Suprapubic skin (tissue), 4 donors: Measurements from ENCODE around the gene LRRC43. TPM values are rescaled to one million over a fixed set of nuclear protein-coding genes. Genes with fewer than 3 reads are reported as not detected.

ENCODE experiments used
- DNase-seq, 2 donors: peaks; one replicate each; pipeline ENCODE4 v3.0.0-alpha.2; 2019; ENCODE audit warnings: low spot score in 2 of 2
- H3K27ac ChIP-seq: fragments of 200-600 bp; sonication (generic); one replicate; pipeline ENCODE4 v1.5.1; 2019
- H3K27me3 ChIP-seq: fragments of 200-600 bp; sonication (generic); one replicate; pipeline ENCODE4 v1.5.1; 2019
- H3K36me3 ChIP-seq: fragments of 200-600 bp; sonication (generic); one replicate; pipeline ENCODE4 v1.5.1; 2019
- H3K4me1 ChIP-seq: fragments of 200-600 bp; sonication (generic); one replicate; pipeline ENCODE4 v1.5.1; 2019
- H3K4me3 ChIP-seq: fragments of 200-600 bp; sonication (generic); one replicate; pipeline ENCODE4 v1.5.1; 2019; ENCODE audit warnings: mild to moderate bottlenecking
- H3K9me3 ChIP-seq: fragments of 200-600 bp; sonication (generic); one replicate; pipeline ENCODE4 v1.5.1; 2019
- CTCF ChIP-seq, 2 donors: fragments of 200-600 bp in 1 of 2; fragments of 450-650 bp in 1 of 2; sonication (generic) in 1 of 2; IDR thresholded peaks; one replicate each; pipeline ENCODE4 v1.5.1; 2016 to 2019; ENCODE audit warnings: antibody characterized with exemption in 2 of 2, mild to moderate bottlenecking in 1 of 2, moderate library complexity in 1 of 2
- EP300 ChIP-seq: sonication (generic); formaldehyde crosslinking; IDR thresholded peaks from one replicate; pipeline ENCODE4 v1.6.1; 2017; ENCODE audit warnings: antibody characterized with exemption
- POLR2A ChIP-seq, 2 donors: fragments of 450-650 bp; IDR thresholded peaks; one replicate each; pipeline ENCODE4 v1.6.1; 2017; ENCODE audit warnings: antibody characterized with exemption in 2 of 2, mild to moderate bottlenecking in 2 of 2, moderate library complexity in 2 of 2
- POLR2AphosphoS5 ChIP-seq, 3 donors: sonication (generic); formaldehyde crosslinking; IDR thresholded peaks; one replicate each; pipeline ENCODE4 v1.6.1; 2017; ENCODE audit warnings: antibody characterized with exemption in 3 of 3
- WGBS: methylation state at CpG from one replicate; pipeline ENCODE4 v1.1.5; 2018; 5-methylcytosine and 5-hydroxymethylcytosine counted together
- total RNA-seq, 4 donors: library from RNA; depleted of rRNA; stranded (reverse); fragments of >200 nt; gene quantifications; one replicate each; pipeline ENCODE4 v1.1.0, GENCODE V29; 2016

Gene LRRC43
- total RNA-seq, 4 donors from 2014 or later = 1.1 TPM; not detected in 3

DNA sequence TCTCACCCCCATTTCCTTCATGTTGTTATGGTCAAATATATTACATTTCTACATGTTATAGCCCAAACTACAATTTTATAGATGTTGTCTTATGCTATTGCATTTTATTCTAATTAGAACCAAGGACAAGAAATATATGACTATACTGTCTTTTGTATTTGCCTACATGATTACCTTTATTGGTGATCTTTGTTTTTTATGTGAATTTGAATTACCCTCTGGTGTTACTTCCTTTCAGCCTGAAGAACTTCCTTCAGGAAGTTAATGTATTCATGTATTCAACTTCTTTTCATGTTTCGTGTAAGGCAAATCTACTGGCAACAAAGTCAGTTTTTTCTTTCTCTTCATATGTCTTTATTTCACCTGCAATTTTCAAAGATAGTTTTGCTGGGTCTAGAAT is 11.9 kb downstream of the LRRC43 start:
- TF ChIP-seq EP300 = no peak
- TF ChIP-seq POLR2A (IDR thresholded peaks at IDR 0.05) = no peak
- TF ChIP-seq CTCF (IDR thresholded peaks at IDR 0.05) = no peak
- no peak for TF ChIP-seq POLR2AphosphoS5 (IDR thresholded peaks at IDR 0.05)
- Histone ChIP-seq H3K27me3 (peaks cover 26% of the 10 kb centered on the region), H3K4me1 (no peaks in the 10 kb centered on the region), H3K9me3 (no peaks in the 10 kb centered on the region), H3K36me3 (no peaks in the 10 kb centered on the region), H3K27ac (no peak overlapping the region), H3K4me3 (no peak overlapping the region)
- WGBS = 83% methylated on average over 1 of the region's 1 CpG
- no peak for DNase-seq

DNA sequence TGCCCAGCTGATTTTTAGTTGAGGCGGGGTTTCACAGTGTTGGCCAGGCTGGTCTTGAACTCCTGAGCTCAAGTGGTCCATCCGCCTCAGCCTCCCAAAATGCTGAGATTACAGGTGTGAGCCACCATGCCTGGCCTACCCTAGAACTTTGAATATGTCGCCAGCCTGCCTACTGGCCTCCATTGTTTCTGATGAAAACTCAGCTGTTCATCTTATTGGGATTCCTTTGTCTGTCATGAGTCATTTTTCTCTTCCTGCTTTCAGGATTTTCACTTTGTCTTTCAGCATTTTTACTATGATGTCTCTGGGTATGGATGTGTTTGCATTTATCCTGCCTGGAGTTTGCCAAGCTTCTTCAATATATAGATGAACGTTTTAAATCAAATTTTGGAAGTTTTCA is 12.5 kb downstream of the LRRC43 start:
- no peaks in the 10 kb centered on the region for H3K36me3 ChIP-seq
- H3K9me3 ChIP-seq = no peaks in the 10 kb centered on the region
- no peak overlapping the region for H3K4me3 ChIP-seq
- DNase-seq = no peak
- TF ChIP-seq POLR2A (IDR thresholded peaks at IDR 0.05) (no peak), EP300 (no peak), POLR2AphosphoS5 (IDR thresholded peaks at IDR 0.05) (no peak), CTCF (IDR thresholded peaks at IDR 0.05) (no peak)
- no peak overlapping the region for H3K27ac ChIP-seq
- 83% methylated on average over 3 of the region's 4 CpGs for WGBS
- H3K27me3 ChIP-seq = peaks cover 32% of the 10 kb centered on the region
- H3K4me1 ChIP-seq = no peaks in the 10 kb centered on the region

- peaks cover 2% of the 10 kb centered on the region for H3K4me1 ChIP-seq
- 44% methylated on average over 1 of the region's 1 CpG for WGBS
- no peak for TF ChIP-seq CTCF (IDR thresholded peaks at IDR 0.05)
- no peak for TF ChIP-seq POLR2A (IDR thresholded peaks at IDR 0.05)
- no peak for TF ChIP-seq EP300
- TF ChIP-seq POLR2AphosphoS5 (IDR thresholded peaks at IDR 0.05) = no peak
- no peak overlapping the region for H3K27ac ChIP-seq
- peaks cover 37% of the 10 kb centered on the region for H3K27me3 ChIP-seq
- no peak overlapping the region for H3K4me3 ChIP-seq
- H3K9me3 ChIP-seq = no peaks in the 10 kb centered on the region
- no peak for DNase-seq
- H3K36me3 ChIP-seq = no peaks in the 10 kb centered on the region
These were observed 14.7 kb downstream of the LRRC43 start for GRCh38 chr12:122197612-122197966.

DNA sequence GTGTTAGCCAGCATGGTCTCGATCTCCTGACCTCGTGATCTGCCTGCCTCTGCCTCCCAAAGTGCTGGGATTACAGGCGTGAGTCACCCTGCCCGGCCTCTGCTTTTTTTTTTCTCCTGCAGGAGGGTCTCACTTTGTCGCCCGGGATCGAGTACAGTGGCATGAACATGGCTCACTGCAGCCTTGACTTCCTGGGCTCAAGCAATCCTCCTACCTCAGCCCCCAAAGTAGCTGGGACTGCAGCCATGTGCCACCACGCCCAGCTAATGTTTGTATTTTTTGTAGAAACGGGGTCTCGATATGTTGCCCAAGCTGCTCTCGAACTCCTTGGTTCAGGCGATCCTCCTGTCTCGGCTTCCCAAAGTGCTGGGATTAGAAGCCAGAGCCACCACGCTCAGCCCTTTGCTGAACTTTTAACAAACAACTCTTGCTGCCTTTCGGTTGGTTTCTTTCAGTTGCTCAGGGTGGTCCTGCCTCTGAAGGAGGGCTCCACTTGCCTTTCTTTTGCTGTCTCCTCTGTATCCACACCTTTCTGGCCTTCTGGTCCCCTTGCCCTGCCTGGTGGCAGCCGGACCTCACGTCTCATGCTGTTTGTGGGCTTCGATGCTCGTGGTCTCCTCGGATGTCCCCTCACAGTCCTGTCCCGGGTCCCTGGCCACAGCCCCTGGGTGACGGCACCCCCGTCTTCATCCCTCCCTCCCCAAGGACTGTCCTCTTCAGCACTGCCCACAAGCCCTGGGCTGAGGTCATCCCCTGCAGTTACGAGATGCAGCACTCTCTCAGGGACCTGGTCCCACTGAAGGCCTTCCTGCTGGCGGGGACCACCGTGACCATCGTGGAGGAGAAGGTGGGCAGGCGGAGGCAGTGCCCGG is 16.8 kb downstream of the LRRC43 start:
- H3K4me3 ChIP-seq = no peak overlapping the region
- TF ChIP-seq EP300 (no peak), POLR2AphosphoS5 (IDR thresholded peaks at IDR 0.05) (no peak), POLR2A (IDR thresholded peaks at IDR 0.05) (no peak), CTCF (IDR thresholded peaks at IDR 0.05) (no peak)

GRCh38 chr12:122200541-122201175 is 17.7 kb downstream of the LRRC43 start:
- Histone ChIP-seq H3K27ac (no peak overlapping the region), H3K36me3 (no peaks in the 10 kb centered on the region), H3K4me3 (no peak overlapping the region), H3K4me1 (peaks cover 25% of the 10 kb centered on the region), H3K27me3 (peaks cover 44% of the 10 kb centered on the region), H3K9me3 (no peaks in the 10 kb centered on the region)
- no peak for TF ChIP-seq POLR2A (IDR thresholded peaks at IDR 0.05)
- no peak for TF ChIP-seq EP300
- no peak for TF ChIP-seq POLR2AphosphoS5 (IDR thresholded peaks at IDR 0.05)
- no peak for TF ChIP-seq CTCF (IDR thresholded peaks at IDR 0.05)
- no peak for DNase-seq
- WGBS = 76% methylated on average over 23 of the region's 24 CpGs

More for the DNA sequence above, 16.8 kb downstream of the LRRC43 start:
- Histone ChIP-seq H3K36me3 (no peaks in the 10 kb centered on the region), H3K4me1 (peaks cover 23% of the 10 kb centered on the region), H3K27ac (no peak overlapping the region), H3K27me3 (peaks cover 44% of the 10 kb centered on the region), H3K9me3 (no peaks in the 10 kb centered on the region)
- WGBS = 92% methylated on average over 27 of the region's 29 CpGs
- DNase-seq = no peak
